PC-9 (cell line): ENCODE data around the gene CDK11B.

Source experiments
- EZH2 ChIP-seq: fragments of 200-600 bp; sonication (generic); IDR thresholded peaks from 2 replicates; pipeline ENCODE4 v1.8.0; 2017; ENCODE audit warnings: antibody characterized with exemption, low read depth
- TF ChIP-seq, protein P1 (sequence below): fragments of 200-600 bp; sonication (generic); conservative IDR thresholded peaks from 2 replicates; pipeline ENCODE4 v1.6.1; 2017; ENCODE audit warnings: mixed run types, antibody characterized with exemption, mild to moderate bottlenecking, moderate library complexity

DNA sequence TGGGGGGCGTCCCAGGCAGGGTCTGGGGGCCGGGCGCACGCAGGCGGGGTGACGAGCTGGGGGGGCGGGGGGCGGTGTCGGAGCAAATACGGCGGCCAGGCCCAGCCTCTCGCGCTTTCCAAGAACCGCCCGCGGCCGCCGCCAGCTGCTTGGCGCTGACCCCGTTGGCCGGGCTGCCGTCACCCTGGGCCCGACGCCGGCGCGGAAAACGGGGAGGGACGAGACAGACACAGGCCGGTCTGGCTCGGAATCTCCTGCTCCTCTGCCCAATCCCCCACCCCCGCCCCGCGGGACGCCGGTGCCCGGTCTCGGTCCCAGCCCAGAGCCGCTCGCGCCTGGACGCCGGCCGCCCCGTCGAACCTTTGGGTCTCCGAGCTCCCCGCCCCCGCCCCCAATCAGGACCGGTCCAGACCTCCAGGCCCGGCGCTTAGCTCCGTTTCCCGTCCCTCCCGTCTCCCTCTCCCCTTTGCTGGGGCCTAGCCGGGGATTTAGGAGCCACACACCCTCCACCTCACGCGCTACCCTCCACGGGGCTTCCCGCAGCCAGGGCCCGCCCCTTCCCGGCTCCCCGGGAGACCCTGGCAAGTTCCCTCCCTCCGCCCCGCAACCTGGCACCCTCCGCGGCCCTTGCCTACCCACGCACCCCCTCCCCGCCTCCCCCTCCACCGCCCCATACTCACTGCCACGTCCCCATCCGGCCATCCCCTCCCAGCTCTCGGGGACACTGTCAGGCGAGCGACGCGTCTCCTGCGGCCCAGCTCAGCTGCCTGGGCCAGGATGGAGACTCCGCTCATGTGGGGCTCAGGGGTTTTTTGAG lies 27.6 kb downstream of the CDK11B start:
- TF ChIP-seq, protein P1, sequence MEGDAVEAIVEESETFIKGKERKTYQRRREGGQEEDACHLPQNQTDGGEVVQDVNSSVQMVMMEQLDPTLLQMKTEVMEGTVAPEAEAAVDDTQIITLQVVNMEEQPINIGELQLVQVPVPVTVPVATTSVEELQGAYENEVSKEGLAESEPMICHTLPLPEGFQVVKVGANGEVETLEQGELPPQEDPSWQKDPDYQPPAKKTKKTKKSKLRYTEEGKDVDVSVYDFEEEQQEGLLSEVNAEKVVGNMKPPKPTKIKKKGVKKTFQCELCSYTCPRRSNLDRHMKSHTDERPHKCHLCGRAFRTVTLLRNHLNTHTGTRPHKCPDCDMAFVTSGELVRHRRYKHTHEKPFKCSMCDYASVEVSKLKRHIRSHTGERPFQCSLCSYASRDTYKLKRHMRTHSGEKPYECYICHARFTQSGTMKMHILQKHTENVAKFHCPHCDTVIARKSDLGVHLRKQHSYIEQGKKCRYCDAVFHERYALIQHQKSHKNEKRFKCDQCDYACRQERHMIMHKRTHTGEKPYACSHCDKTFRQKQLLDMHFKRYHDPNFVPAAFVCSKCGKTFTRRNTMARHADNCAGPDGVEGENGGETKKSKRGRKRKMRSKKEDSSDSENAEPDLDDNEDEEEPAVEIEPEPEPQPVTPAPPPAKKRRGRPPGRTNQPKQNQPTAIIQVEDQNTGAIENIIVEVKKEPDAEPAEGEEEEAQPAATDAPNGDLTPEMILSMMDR, result no peak
- TF ChIP-seq EZH2, result no peak
